ENCODE results near the gene HOXB4. TPM values are rescaled to one million over a fixed set of nuclear protein-coding genes. Genes with fewer than 3 reads are reported as not detected.

The HOXB4 gene
- total RNA-seq, 1 experiment from 2014 or later: not detected

DNA sequence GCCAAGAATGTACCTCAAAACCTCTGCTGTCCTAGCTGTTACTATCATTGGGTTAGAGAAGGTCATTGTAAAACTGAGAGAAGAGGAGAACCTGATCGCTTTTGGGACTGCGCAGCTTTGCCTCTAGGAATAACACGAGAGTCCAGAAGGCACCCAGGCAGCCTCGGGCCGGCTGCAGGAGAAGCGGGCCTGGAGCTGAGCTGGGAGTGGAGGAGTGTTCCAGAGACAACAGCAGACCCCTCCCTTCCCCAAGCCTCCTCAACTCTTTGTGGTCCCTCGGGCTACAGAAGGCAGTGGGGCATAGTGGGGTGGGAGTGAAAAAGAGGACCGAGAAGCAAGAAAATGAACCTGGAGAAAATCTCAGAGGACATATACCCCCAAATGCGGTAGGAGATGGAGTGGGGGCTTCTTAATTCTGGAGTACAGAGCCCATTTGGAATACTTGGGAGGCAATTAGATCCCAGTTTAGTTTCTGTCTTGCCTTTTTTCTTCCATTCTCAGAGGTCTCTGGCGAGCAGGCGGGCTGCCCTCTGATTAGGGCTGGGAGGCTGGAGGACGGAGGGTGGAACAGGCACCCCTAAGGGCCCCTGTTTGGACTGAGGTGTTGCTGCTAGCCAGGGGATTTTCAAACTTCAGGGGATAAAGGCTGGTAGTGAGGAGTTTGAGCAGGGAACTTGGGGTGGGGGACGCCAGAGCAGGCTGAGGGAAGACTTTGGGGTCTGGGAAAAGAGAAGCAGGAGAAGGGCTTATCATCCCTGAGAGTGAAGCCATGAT lies 19.9 kb downstream of the HOXB4 start:
- no peak overlapping the region for H2BK120ac ChIP-seq (ENCODE audit: low read depth, low read length, poor library complexity, severe bottlenecking)
- Mint-ChIP-seq H3K36me3 (ENCODE audit: insufficient read depth in 1 of 3, low read depth in 3 of 3) (peaks cover 0 to 2% (median 0%) of the 10 kb centered on the region in 3 experiments; a peak in 2 of 7 replicates), H3K4me3 (no peak overlapping the region), H3K27me3 (ENCODE audit: low read depth) (peaks cover 99% of the 10 kb centered on the region), H3K27ac (no peak overlapping the region), H3K9me3 (peaks cover 6 to 9% of the 10 kb centered on the region in 2 experiments; a peak in 2 of 5 replicates), H3K4me1 (peaks cover 4 to 19% of the 10 kb centered on the region in 2 experiments)
- no peak overlapping the region for H3K18ac ChIP-seq (ENCODE audit: insufficient read length, low read depth, low read length)
- H3K4ac ChIP-seq (ENCODE audit: low read depth, low read length): no peak overlapping the region
- H3K9me3 ChIP-seq (ENCODE audit: control insufficient read depth, low read depth, low read length): no peaks in the 10 kb centered on the region
- no peak overlapping the region for H2AFZ ChIP-seq (ENCODE audit: low read length)
- H3K23me2 ChIP-seq (ENCODE audit: insufficient read length, low read depth, low read length, poor library complexity, severe bottlenecking): no peaks in the 10 kb centered on the region
- H3K23ac ChIP-seq (ENCODE audit: insufficient read length, low read depth, low read length): no peak overlapping the region
- H3K14ac ChIP-seq (ENCODE audit: insufficient read depth, low read length): no peak overlapping the region
- no peak overlapping the region for H3K56ac ChIP-seq (ENCODE audit: insufficient read length, low read depth, low read length)
- H2BK5ac ChIP-seq (ENCODE audit: insufficient read length, low read length): no peak overlapping the region
- H3K79me1 ChIP-seq (ENCODE audit: insufficient read depth, low read depth, low read length, poor library complexity, severe bottlenecking): no peaks in the 10 kb centered on the region
- H4K8ac ChIP-seq (replicated peaks; ENCODE audit: insufficient read length, low read depth, low read length): no peak overlapping the region
- DNase-seq: no peak
- H4K20me1 ChIP-seq (ENCODE audit: control insufficient read depth, insufficient read depth, insufficient read length): no peaks in the 10 kb centered on the region
- H2BK12ac ChIP-seq (ENCODE audit: insufficient read length, low read depth, low read length): no peak overlapping the region
- no peak overlapping the region for H2BK20ac ChIP-seq (ENCODE audit: low read depth, low read length, poor library complexity, severe bottlenecking)
- no peak overlapping the region for H2BK15ac ChIP-seq (ENCODE audit: low read depth, low read length)
- H3T11ph ChIP-seq (ENCODE audit: low read length): no peak overlapping the region
- no peak overlapping the region for H3K4me2 ChIP-seq (ENCODE audit: insufficient read depth, insufficient read length, low read length)
- H3K27ac ChIP-seq (ENCODE audit: insufficient read length, low read depth, low read length): no peak overlapping the region
- no CpG with 5 or more reads among the region's 13 CpGs for WGBS (ENCODE audit: extremely low coverage, insufficient read length, low lambda C conversion rate)
- H3K27me3 ChIP-seq (ENCODE audit: insufficient read depth, low read length): peaks cover 96% of the 10 kb centered on the region
- no peak overlapping the region for H2AK5ac ChIP-seq (ENCODE audit: insufficient read length, low read length)
- no peaks in the 10 kb centered on the region for H3K79me2 ChIP-seq (ENCODE audit: insufficient read depth, low read length)
- TF ChIP-seq, protein P1, sequence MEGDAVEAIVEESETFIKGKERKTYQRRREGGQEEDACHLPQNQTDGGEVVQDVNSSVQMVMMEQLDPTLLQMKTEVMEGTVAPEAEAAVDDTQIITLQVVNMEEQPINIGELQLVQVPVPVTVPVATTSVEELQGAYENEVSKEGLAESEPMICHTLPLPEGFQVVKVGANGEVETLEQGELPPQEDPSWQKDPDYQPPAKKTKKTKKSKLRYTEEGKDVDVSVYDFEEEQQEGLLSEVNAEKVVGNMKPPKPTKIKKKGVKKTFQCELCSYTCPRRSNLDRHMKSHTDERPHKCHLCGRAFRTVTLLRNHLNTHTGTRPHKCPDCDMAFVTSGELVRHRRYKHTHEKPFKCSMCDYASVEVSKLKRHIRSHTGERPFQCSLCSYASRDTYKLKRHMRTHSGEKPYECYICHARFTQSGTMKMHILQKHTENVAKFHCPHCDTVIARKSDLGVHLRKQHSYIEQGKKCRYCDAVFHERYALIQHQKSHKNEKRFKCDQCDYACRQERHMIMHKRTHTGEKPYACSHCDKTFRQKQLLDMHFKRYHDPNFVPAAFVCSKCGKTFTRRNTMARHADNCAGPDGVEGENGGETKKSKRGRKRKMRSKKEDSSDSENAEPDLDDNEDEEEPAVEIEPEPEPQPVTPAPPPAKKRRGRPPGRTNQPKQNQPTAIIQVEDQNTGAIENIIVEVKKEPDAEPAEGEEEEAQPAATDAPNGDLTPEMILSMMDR (conservative IDR thresholded peaks at IDR 0.05): no peak
- no peak overlapping the region for H3K9ac ChIP-seq (ENCODE audit: extremely low read depth, insufficient read length, low read length)
- no peak overlapping the region for H4K91ac ChIP-seq (ENCODE audit: insufficient read length, low read depth, low read length)
- no peaks in the 10 kb centered on the region for H3K4me1 ChIP-seq (ENCODE audit: insufficient read depth, low read length)
- no peak overlapping the region for H4K5ac ChIP-seq (ENCODE audit: insufficient read length, low read depth, low read length)

All from H9 (cell line).